ENCODE results near the gene HJURP. TPM values are rescaled to one million over a fixed set of nuclear protein-coding genes. Genes with fewer than 3 reads are reported as not detected.

The HJURP gene
- total RNA-seq, 1 experiment from 2014 or later = 25.8 TPM

- no peak for DNase-seq (ENCODE audit: low spot score)
These were observed 4.6 kb downstream of the HJURP start for GRCh38 chr2:233849607-233850271.

GRCh38 chr2:233848276-233848675, 6.1 kb downstream of the HJURP start:
- no peak for DNase-seq (ENCODE audit: low spot score)

GRCh38 chr2:233847248-233847898, 7.0 kb downstream of the HJURP start:
- no peak for DNase-seq (ENCODE audit: low spot score)

- no peak for DNase-seq (ENCODE audit: low spot score)
These were observed 7.7 kb downstream of the HJURP start for GRCh38 chr2:233846387-233847247.

GRCh38 chr2:233845301-233846060, 8.9 kb downstream of the HJURP start:
- no peak for DNase-seq (ENCODE audit: low spot score)

- DNase-seq (ENCODE audit: low spot score) = no peak
These were observed 9.5 kb downstream of the HJURP start for GRCh38 chr2:233844836-233845235.

- no peak for DNase-seq (ENCODE audit: low spot score)
These were observed 10.1 kb downstream of the HJURP start for GRCh38 chr2:233844064-233844807.

GRCh38 chr2:233841183-233841582, 13.2 kb downstream of the HJURP start:
- no peak for DNase-seq (ENCODE audit: low spot score)

- DNase-seq (ENCODE audit: low spot score) = no peak
These were observed 13.8 kb downstream of the HJURP start for GRCh38 chr2:233840520-233840919.

GRCh38 chr2:233839447-233839820, 14.9 kb downstream of the HJURP start:
- no peak for DNase-seq (ENCODE audit: low spot score)

- no peak for DNase-seq (ENCODE audit: low spot score)
These were observed 15.4 kb downstream of the HJURP start for GRCh38 chr2:233838726-233839446.

- no peak for DNase-seq (ENCODE audit: low spot score)
These were observed 16.1 kb downstream of the HJURP start for GRCh38 chr2:233838251-233838650.

- DNase-seq (ENCODE audit: low spot score) = no peak
These were observed 16.6 kb downstream of the HJURP start for GRCh38 chr2:233837694-233838229.

- no peak for DNase-seq (ENCODE audit: low spot score)
These were observed 18.0 kb downstream of the HJURP start for GRCh38 chr2:233836359-233836758.

GRCh38 chr2:233835230-233836186, 18.8 kb downstream of the HJURP start:
- no peak for DNase-seq (ENCODE audit: low spot score)

GRCh38 chr2:233833345-233833744, 21.0 kb downstream of the HJURP start:
- DNase-seq (ENCODE audit: low spot score) = no peak

GRCh38 chr2:233832869-233833311, 21.4 kb downstream of the HJURP start:
- peak; percentile 89 for DNase-seq (ENCODE audit: low spot score)

GRCh38 chr2:233832414-233832813, 21.9 kb downstream of the HJURP start:
- no peak for DNase-seq (ENCODE audit: low spot score)

GRCh38 chr2:233831861-233832260, 22.5 kb downstream of the HJURP start:
- DNase-seq (ENCODE audit: low spot score) = no peak
